HG02884 (cell line): ENCODE results near the gene RAD51AP2.

ENCODE experiments used
- ATAC-seq: cut with Tn5 transposase; IDR thresholded peaks from one replicate; pipeline ENCODE4 v1.9.1; 2021; ENCODE audit warnings: mild to moderate bottlenecking, moderate library complexity; ENCODE audit not compliant: unreplicated experiment

Gene RAD51AP2

DNA sequence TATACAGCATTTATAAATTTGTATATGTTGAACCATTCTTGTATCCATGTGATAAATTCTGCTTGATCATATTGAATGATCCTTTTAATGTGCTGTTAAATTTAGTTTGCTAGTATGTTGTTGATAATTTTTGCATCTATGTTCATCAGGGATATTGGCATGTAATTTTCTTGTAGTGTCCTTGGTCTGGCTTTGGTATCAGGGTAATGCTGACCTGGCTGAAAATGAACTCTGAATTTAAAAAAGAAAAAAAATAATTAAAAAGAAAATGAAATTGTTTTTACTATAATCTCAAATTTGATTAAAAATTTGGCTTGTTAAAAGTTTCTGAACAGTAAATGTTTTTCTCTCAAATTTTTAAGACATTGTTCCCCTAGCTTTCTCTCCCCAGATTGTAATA is 46.3 kb downstream of the RAD51AP2 start:
- ATAC-seq, result no peak

DNA sequence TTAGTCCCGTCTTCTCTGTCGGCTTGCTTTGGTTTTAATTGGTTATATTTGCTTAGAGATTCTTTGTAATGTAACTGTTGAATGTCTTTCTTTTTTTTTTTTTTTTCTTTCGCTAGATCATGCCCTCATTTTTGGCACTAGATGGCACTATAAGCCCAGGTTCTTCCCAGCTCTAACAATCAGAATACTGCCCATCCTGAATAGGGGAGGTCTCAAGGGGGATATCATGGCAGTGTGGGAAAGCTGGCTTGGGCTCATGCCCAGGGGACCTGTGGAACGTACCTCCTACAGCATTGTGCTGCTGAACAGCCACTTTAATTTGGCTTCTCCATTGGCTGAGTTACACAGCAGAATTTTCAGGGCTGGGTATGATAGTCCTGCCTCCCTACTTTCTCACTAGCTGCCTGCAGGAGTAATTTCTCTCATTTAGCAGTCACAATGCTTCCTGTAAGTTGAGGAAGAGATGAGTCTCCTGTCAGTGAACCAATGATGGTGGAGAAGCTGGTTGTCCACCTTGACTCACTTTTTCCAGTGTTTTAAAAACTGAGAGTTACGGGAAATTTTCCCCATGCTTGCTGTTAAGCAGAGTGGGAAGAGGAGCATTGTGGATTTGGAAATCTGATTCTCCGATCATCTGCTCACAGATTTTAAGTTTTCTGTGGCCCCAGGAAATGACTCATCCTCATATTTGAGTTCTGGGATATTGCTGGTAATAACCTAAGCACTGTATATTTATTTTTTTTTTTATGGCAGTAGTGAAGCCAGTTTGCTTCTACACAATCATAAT is 47.2 kb downstream of the RAD51AP2 start:
- ATAC-seq, result no peak

DNA sequence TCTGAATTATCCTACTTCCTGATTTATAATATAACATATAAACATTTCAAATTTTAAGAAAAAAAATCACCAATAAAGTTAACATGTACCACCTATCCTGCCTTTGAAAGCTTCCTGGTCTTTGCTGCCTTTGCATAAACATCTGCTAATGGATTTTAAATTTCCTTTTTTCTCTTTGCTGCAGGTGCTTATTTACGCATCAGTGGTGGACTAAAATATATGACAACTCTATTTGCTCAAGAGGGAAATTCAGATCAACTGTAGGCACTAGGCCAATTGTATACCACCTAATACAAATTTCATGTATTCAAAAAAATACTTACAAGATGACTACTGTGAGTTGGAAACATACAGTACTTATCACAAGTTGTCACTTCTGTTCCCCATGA is 57.2 kb downstream of the RAD51AP2 start:
- ATAC-seq, result no peak
